ENCODE measurements around the gene UTP14C. TPM values are rescaled to one million over a fixed set of nuclear protein-coding genes. Genes with fewer than 3 reads are reported as not detected.

UTP14C gene
- total RNA-seq, 2 experiments from 2014 or later: 10.7 to 12.4 TPM

GRCh38 chr13:51997641-51998330 is 26.7 kb upstream of the UTP14C start:
- Mint-ChIP-seq H3K27ac (no peak overlapping the region), H3K9me3 (no peaks in the 10 kb centered on the region), H3K4me1 (peaks cover 4% of the 10 kb centered on the region), H3K27me3 (peaks cover 25% of the 10 kb centered on the region), H3K4me3 (no peak overlapping the region), H3K36me3 (no peaks in the 10 kb centered on the region)
- POLR2A ChIA-PET: no interaction called here
- no peak for ATAC-seq (ENCODE audit: low read depth)
- DNase-seq: no peak

- Mint-ChIP-seq H3K36me3 (no peaks in the 10 kb centered on the region), H3K4me1 (peaks cover 4% of the 10 kb centered on the region), H3K4me3 (no peak overlapping the region), H3K27ac (no peak overlapping the region), H3K9me3 (no peaks in the 10 kb centered on the region), H3K27me3 (peaks cover 20% of the 10 kb centered on the region)
- POLR2A ChIA-PET: no interaction called here
- no peak for DNase-seq
- ATAC-seq (ENCODE audit: low read depth): no peak
Measured at GRCh38 chr13:51998723-51999509, 25.6 kb upstream of the UTP14C start.

GRCh38 chr13:51999510-51999911 is 25.0 kb upstream of the UTP14C start:
- peaks cover 20% of the 10 kb centered on the region for H3K27me3 Mint-ChIP-seq
- ATAC-seq (ENCODE audit: low read depth) (no peak), DNase-seq (no peak)
- H3K4me3 Mint-ChIP-seq: no peak overlapping the region
- H3K36me3 Mint-ChIP-seq: no peaks in the 10 kb centered on the region
- peaks cover 4% of the 10 kb centered on the region for H3K4me1 Mint-ChIP-seq
- H3K27ac Mint-ChIP-seq: no peak overlapping the region
- POLR2A ChIA-PET: no interaction called here
- H3K9me3 Mint-ChIP-seq: no peaks in the 10 kb centered on the region

- Mint-ChIP-seq H3K36me3 (no peaks in the 10 kb centered on the region), H3K27ac (no peak overlapping the region), H3K9me3 (no peaks in the 10 kb centered on the region), H3K4me3 (no peak overlapping the region), H3K4me1 (peaks cover 4% of the 10 kb centered on the region), H3K27me3 (peaks cover 20% of the 10 kb centered on the region)
- DNase-seq: no peak
- POLR2A ChIA-PET: no interaction called here
- no peak for ATAC-seq (ENCODE audit: low read depth)
Measured at GRCh38 chr13:51999921-52000320, 24.6 kb upstream of the UTP14C start.

GRCh38 chr13:52001120-52001731 is 23.3 kb upstream of the UTP14C start:
- Mint-ChIP-seq H3K27me3 (peaks cover 23% of the 10 kb centered on the region), H3K36me3 (no peaks in the 10 kb centered on the region), H3K4me3 (no peak overlapping the region), H3K9me3 (no peaks in the 10 kb centered on the region), H3K4me1 (no peaks in the 10 kb centered on the region), H3K27ac (no peak overlapping the region)
- DNase-seq (no peak), ATAC-seq (ENCODE audit: low read depth) (peak; percentile 75)
- POLR2A ChIA-PET: no interaction called here

- DNase-seq (no peak), ATAC-seq (ENCODE audit: low read depth) (no peak)
- Mint-ChIP-seq H3K9me3 (no peaks in the 10 kb centered on the region), H3K4me1 (no peaks in the 10 kb centered on the region), H3K27me3 (peaks cover 24% of the 10 kb centered on the region), H3K36me3 (no peaks in the 10 kb centered on the region), H3K27ac (no peak overlapping the region), H3K4me3 (no peak overlapping the region)
- POLR2A ChIA-PET: no interaction called here
Measured at GRCh38 chr13:52002361-52002760, 22.1 kb upstream of the UTP14C start.

GRCh38 chr13:52003541-52003940 is 20.9 kb upstream of the UTP14C start:
- Mint-ChIP-seq H3K4me3 (no peak overlapping the region), H3K4me1 (no peaks in the 10 kb centered on the region), H3K27me3 (peaks cover 21% of the 10 kb centered on the region), H3K36me3 (no peaks in the 10 kb centered on the region), H3K9me3 (no peaks in the 10 kb centered on the region), H3K27ac (no peak overlapping the region)
- DNase-seq: no peak
- ATAC-seq (ENCODE audit: low read depth): no peak
- POLR2A ChIA-PET: interaction anchor here (0.6 kb wide), 1 partner anchor 443 kb away, joined by 3 read pairs; no protein-coding TSS in a partner anchor

- POLR2A ChIA-PET: no interaction called here
Measured at GRCh38 chr13:52004511-52005170, 19.9 kb upstream of the UTP14C start.

GRCh38 chr13:52005841-52006522 is 18.5 kb upstream of the UTP14C start:
- H3K27ac Mint-ChIP-seq: no peak overlapping the region
- no peaks in the 10 kb centered on the region for H3K36me3 Mint-ChIP-seq
- H3K9me3 Mint-ChIP-seq: no peaks in the 10 kb centered on the region
- DNase-seq (no peak), ATAC-seq (ENCODE audit: low read depth) (no peak)
- peaks cover 35% of the 10 kb centered on the region for H3K27me3 Mint-ChIP-seq
- peaks cover 2% of the 10 kb centered on the region for H3K4me1 Mint-ChIP-seq
- no peak overlapping the region for H3K4me3 Mint-ChIP-seq
- POLR2A ChIA-PET: no interaction called here

More at GRCh38 chr13:52004511-52005170, 19.9 kb upstream of the UTP14C start:
- no peaks in the 10 kb centered on the region for H3K9me3 Mint-ChIP-seq
- H3K4me3 Mint-ChIP-seq: no peak overlapping the region
- ATAC-seq (ENCODE audit: low read depth): no peak
- no peaks in the 10 kb centered on the region for H3K4me1 Mint-ChIP-seq
- DNase-seq: no peak
- H3K36me3 Mint-ChIP-seq: no peaks in the 10 kb centered on the region
- H3K27ac Mint-ChIP-seq: no peak overlapping the region
- H3K27me3 Mint-ChIP-seq: peaks cover 27% of the 10 kb centered on the region

GRCh38 chr13:52006523-52007245 is 17.8 kb upstream of the UTP14C start:
- no peak overlapping the region for H3K4me3 Mint-ChIP-seq
- peaks cover 39% of the 10 kb centered on the region for H3K27me3 Mint-ChIP-seq
- H3K27ac Mint-ChIP-seq: no peak overlapping the region
- H3K4me1 Mint-ChIP-seq: peaks cover 5% of the 10 kb centered on the region
- DNase-seq (no peak), ATAC-seq (ENCODE audit: low read depth) (no peak)
- H3K36me3 Mint-ChIP-seq: no peaks in the 10 kb centered on the region
- POLR2A ChIA-PET: no interaction called here
- no peaks in the 10 kb centered on the region for H3K9me3 Mint-ChIP-seq

- H3K4me1 Mint-ChIP-seq: peaks cover 5% of the 10 kb centered on the region
- POLR2A ChIA-PET: no interaction called here
- no peak for ATAC-seq (ENCODE audit: low read depth)
- no peaks in the 10 kb centered on the region for H3K36me3 Mint-ChIP-seq
- H3K4me3 Mint-ChIP-seq: no peak overlapping the region
- no peaks in the 10 kb centered on the region for H3K9me3 Mint-ChIP-seq
- DNase-seq: no peak
- no peak overlapping the region for H3K27ac Mint-ChIP-seq
- peaks cover 39% of the 10 kb centered on the region for H3K27me3 Mint-ChIP-seq
Measured at GRCh38 chr13:52009946-52010345, 14.5 kb upstream of the UTP14C start.

GRCh38 chr13:52010890-52011631 is 13.4 kb upstream of the UTP14C start, which contains the start of gene ATP7B:
TSS of gene ATP7B (minus strand) at chr13:52011450. CDS start at chr13:52011337, 113 bp downstream.
- no peak for ATAC-seq (ENCODE audit: low read depth)
- POLR2A ChIA-PET: no interaction called here
- Mint-ChIP-seq H3K36me3 (peaks cover 5% of the 10 kb centered on the region), H3K4me3 (peak within 1 kb of the TSS; percentile 95), H3K9me3 (no peaks in the 10 kb centered on the region), H3K4me1 (peaks cover 5% of the 10 kb centered on the region), H3K27ac (peak within 1 kb of the TSS; percentile 88), H3K27me3 (peaks cover 38% of the 10 kb centered on the region)
- DNase-seq: peak; percentile 44

All from activated naive CD8-positive, alpha-beta T cell treated with anti-CD3 and anti-CD28 coated beads, Interleukin-2, amount 10 ng/mL, durations not matched to agents 7 days and 5 days (primary cell).